ENCODE measurements around the gene LRP1B.

Gene LRP1B

GRCh38 chr2:140624200-140624599 is 1506.6 kb downstream of the LRP1B start:
- no peak for TF ChIP-seq EZH2 (IDR thresholded peaks at IDR 0.05; ENCODE audit: borderline replicate concordance, low read length)
- TF ChIP-seq CTCF (IDR thresholded peaks at IDR 0.05; ENCODE audit: low read length) = no peak
- no peaks in the 10 kb centered on the region for H3K9me3 ChIP-seq (ENCODE audit: low read length)
- H2AFZ ChIP-seq (ENCODE audit: low read length) = no peak overlapping the region
- H3K9ac ChIP-seq (ENCODE audit: low read length) = no peak overlapping the region
- no peaks in the 10 kb centered on the region for H3K79me2 ChIP-seq (ENCODE audit: insufficient read depth, low read length)
- no peak overlapping the region for H3K4me2 ChIP-seq (ENCODE audit: low read length)
- H4K20me1 ChIP-seq (ENCODE audit: insufficient read depth, low read length) = no peaks in the 10 kb centered on the region
- no peak overlapping the region for H3K4me3 ChIP-seq (ENCODE audit: low read depth, low read length, poor library complexity, severe bottlenecking)
- no peaks in the 10 kb centered on the region for H3K4me1 ChIP-seq (ENCODE audit: insufficient read depth, low read length, severe bottlenecking)
- no peaks in the 10 kb centered on the region for H3F3A ChIP-seq (ENCODE audit: insufficient read depth, low read length)
- no peak overlapping the region for H3K27ac ChIP-seq (ENCODE audit: low read depth, low read length, poor library complexity, severe bottlenecking)
- H3K9me2 ChIP-seq (ENCODE audit: low read depth, low read length) = no peaks in the 10 kb centered on the region
- no peaks in the 10 kb centered on the region for H3K27me3 ChIP-seq (ENCODE audit: insufficient read depth, low read length)
- H3K36me3 ChIP-seq (ENCODE audit: insufficient read depth, low read length) = no peaks in the 10 kb centered on the region

- no peak overlapping the region for H3K9ac ChIP-seq (ENCODE audit: low read length)
- H3K4me1 ChIP-seq (ENCODE audit: insufficient read depth, low read length, severe bottlenecking) = no peaks in the 10 kb centered on the region
- H3K9me3 ChIP-seq (ENCODE audit: low read length) = no peaks in the 10 kb centered on the region
- no peak overlapping the region for H3K4me2 ChIP-seq (ENCODE audit: low read length)
- H3K4me3 ChIP-seq (ENCODE audit: low read depth, low read length, poor library complexity, severe bottlenecking) = no peak overlapping the region
- no peaks in the 10 kb centered on the region for H3K36me3 ChIP-seq (ENCODE audit: insufficient read depth, low read length)
- H3F3A ChIP-seq (ENCODE audit: insufficient read depth, low read length) = no peaks in the 10 kb centered on the region
- H3K79me2 ChIP-seq (ENCODE audit: insufficient read depth, low read length) = no peaks in the 10 kb centered on the region
- no peaks in the 10 kb centered on the region for H3K27me3 ChIP-seq (ENCODE audit: insufficient read depth, low read length)
- H4K20me1 ChIP-seq (ENCODE audit: insufficient read depth, low read length) = no peaks in the 10 kb centered on the region
- H3K27ac ChIP-seq (ENCODE audit: low read depth, low read length, poor library complexity, severe bottlenecking) = no peak overlapping the region
- TF ChIP-seq CTCF (IDR thresholded peaks at IDR 0.05; ENCODE audit: low read length) = no peak
- no peak for TF ChIP-seq EZH2 (IDR thresholded peaks at IDR 0.05; ENCODE audit: borderline replicate concordance, low read length)
- H3K9me2 ChIP-seq (ENCODE audit: low read depth, low read length) = no peaks in the 10 kb centered on the region
- no peak overlapping the region for H2AFZ ChIP-seq (ENCODE audit: low read length)
Observed at GRCh38 chr2:140621583-140622362, 1509.0 kb downstream of the LRP1B start.

- no peaks in the 10 kb centered on the region for H3K27me3 ChIP-seq (ENCODE audit: insufficient read depth, low read length)
- no peaks in the 10 kb centered on the region for H3K9me3 ChIP-seq (ENCODE audit: low read length)
- H3K36me3 ChIP-seq (ENCODE audit: insufficient read depth, low read length) = no peaks in the 10 kb centered on the region
- no peak overlapping the region for H3K27ac ChIP-seq (ENCODE audit: low read depth, low read length, poor library complexity, severe bottlenecking)
- no peaks in the 10 kb centered on the region for H3K4me1 ChIP-seq (ENCODE audit: insufficient read depth, low read length, severe bottlenecking)
- H4K20me1 ChIP-seq (ENCODE audit: insufficient read depth, low read length) = no peaks in the 10 kb centered on the region
- H3K4me3 ChIP-seq (ENCODE audit: low read depth, low read length, poor library complexity, severe bottlenecking) = no peak overlapping the region
- H3K79me2 ChIP-seq (ENCODE audit: insufficient read depth, low read length) = no peaks in the 10 kb centered on the region
- no peak overlapping the region for H2AFZ ChIP-seq (ENCODE audit: low read length)
- TF ChIP-seq CTCF (IDR thresholded peaks at IDR 0.05; ENCODE audit: low read length) = no peak
- TF ChIP-seq EZH2 (IDR thresholded peaks at IDR 0.05; ENCODE audit: borderline replicate concordance, low read length) = no peak
- H3K4me2 ChIP-seq (ENCODE audit: low read length) = no peak overlapping the region
- no peaks in the 10 kb centered on the region for H3K9me2 ChIP-seq (ENCODE audit: low read depth, low read length)
- no peaks in the 10 kb centered on the region for H3F3A ChIP-seq (ENCODE audit: insufficient read depth, low read length)
- no peak overlapping the region for H3K9ac ChIP-seq (ENCODE audit: low read length)
Observed at GRCh38 chr2:140604788-140605187, 1526.0 kb downstream of the LRP1B start.
